Osteocyte (in vitro differentiated cells): ENCODE measurements around the gene TGM4. TPM values are rescaled to one million over a fixed set of nuclear protein-coding genes. Genes with fewer than 3 reads are reported as not detected.

Experiments used
- DNase-seq: peaks from one replicate; pipeline ENCODE4 v3.0.0; 2021; ENCODE audit warnings: mixed read lengths; ENCODE audit not compliant: unreplicated experiment; ENCODE audit errors: extremely low spot score
- H3K27ac Mint-ChIP-seq: one replicate; pipeline ENCODE4 v1.8.0; 2021; ENCODE audit warnings: mild to moderate bottlenecking, mixed read lengths; ENCODE audit not compliant: unreplicated experiment
- H3K27me3 Mint-ChIP-seq: one replicate; pipeline ENCODE4 v1.8.0; 2021; ENCODE audit warnings: mixed read lengths; ENCODE audit not compliant: unreplicated experiment
- H3K36me3 Mint-ChIP-seq: one replicate; pipeline ENCODE4 v1.8.0; 2021; ENCODE audit warnings: mixed read lengths; ENCODE audit not compliant: unreplicated experiment
- H3K4me1 Mint-ChIP-seq: one replicate; pipeline ENCODE4 v1.8.0; 2021; ENCODE audit warnings: mixed read lengths; ENCODE audit not compliant: unreplicated experiment
- H3K4me3 Mint-ChIP-seq: one replicate; pipeline ENCODE4 v1.8.0; 2021; ENCODE audit warnings: mild to moderate bottlenecking, moderate library complexity, mixed read lengths; ENCODE audit not compliant: unreplicated experiment
- H3K9me3 Mint-ChIP-seq: one replicate; pipeline ENCODE4 v1.8.0; 2021; ENCODE audit warnings: mixed read lengths; ENCODE audit not compliant: unreplicated experiment
- CTCF ChIP-seq: fragments of 200-600 bp; sonication (generic); IDR thresholded peaks from 2 replicates; pipeline ENCODE4 v1.5.0; 2021; ENCODE audit warnings: antibody characterized with exemption, mild to moderate bottlenecking, moderate library complexity
- total RNA-seq: library from RNA; stranded (reverse); gene quantifications from 2 replicates; pipeline ENCODE4 v1.2.1, GENCODE V29; 2021

TGM4 gene
- total RNA-seq, 1 donor from 2014 or later: not detected

DNA sequence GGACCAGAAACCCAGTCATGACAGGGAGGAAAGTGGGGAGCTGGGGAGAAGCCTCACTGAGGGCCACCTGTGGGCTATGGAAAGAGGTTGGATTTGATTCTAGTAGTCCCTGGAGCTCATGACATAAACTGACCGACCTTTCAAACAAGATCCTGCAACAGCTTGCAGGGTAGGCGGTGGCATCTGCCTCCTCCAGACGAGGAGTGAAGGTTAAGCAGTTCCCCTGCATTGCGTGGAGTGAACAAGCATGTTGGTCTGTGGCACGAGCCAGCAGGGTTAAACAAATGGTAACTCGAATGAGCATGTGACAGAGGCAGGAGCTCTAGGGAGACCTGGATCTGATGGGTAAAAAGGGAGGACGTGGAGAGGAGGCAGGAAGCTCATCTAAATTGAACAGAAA is 12.7 kb downstream of the TGM4 start:
- peaks cover 51% of the 10 kb centered on the region for H3K4me1 Mint-ChIP-seq
- peak overlapping the region; percentile 81 for H3K27ac Mint-ChIP-seq
- no peaks in the 10 kb centered on the region for H3K36me3 Mint-ChIP-seq
- no peaks in the 10 kb centered on the region for H3K9me3 Mint-ChIP-seq
- TF ChIP-seq CTCF: no peak
- no peak overlapping the region for H3K4me3 Mint-ChIP-seq
- no peaks in the 10 kb centered on the region for H3K27me3 Mint-ChIP-seq
- DNase-seq: no peak

GRCh38 chr3:44890258-44890657 is 15.8 kb downstream of the TGM4 start:
- no peak for DNase-seq
- H3K9me3 Mint-ChIP-seq: no peaks in the 10 kb centered on the region
- H3K27me3 Mint-ChIP-seq: no peaks in the 10 kb centered on the region
- H3K36me3 Mint-ChIP-seq: no peaks in the 10 kb centered on the region
- no peak for TF ChIP-seq CTCF
- H3K4me3 Mint-ChIP-seq: no peak overlapping the region
- H3K27ac Mint-ChIP-seq: no peak overlapping the region
- H3K4me1 Mint-ChIP-seq: peaks cover 45% of the 10 kb centered on the region

DNA sequence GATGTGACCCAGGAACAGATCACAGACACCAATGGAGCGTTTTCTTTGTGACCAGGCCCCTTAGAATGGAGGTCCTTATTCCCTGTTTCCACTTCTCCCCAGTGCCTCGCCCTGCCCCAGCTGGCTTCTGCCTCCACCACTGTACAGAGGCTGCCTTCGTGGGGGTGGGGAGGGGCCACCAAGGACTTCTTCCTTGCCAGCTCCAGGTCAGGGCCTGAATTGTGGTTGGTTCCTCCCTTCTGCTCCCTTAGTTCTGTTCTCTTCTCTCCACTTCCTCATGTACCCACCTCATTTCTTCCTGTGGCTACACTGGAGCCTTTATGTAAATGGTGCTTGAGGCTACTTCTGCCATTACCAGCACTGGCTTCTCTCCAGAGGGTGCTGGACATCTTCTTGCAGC is 16.4 kb downstream of the TGM4 start:
- H3K27me3 Mint-ChIP-seq: no peaks in the 10 kb centered on the region
- no peak overlapping the region for H3K27ac Mint-ChIP-seq
- H3K36me3 Mint-ChIP-seq: no peaks in the 10 kb centered on the region
- peaks cover 43% of the 10 kb centered on the region for H3K4me1 Mint-ChIP-seq
- H3K4me3 Mint-ChIP-seq: no peak overlapping the region
- no peaks in the 10 kb centered on the region for H3K9me3 Mint-ChIP-seq
- no peak for DNase-seq
- no peak for TF ChIP-seq CTCF

DNA sequence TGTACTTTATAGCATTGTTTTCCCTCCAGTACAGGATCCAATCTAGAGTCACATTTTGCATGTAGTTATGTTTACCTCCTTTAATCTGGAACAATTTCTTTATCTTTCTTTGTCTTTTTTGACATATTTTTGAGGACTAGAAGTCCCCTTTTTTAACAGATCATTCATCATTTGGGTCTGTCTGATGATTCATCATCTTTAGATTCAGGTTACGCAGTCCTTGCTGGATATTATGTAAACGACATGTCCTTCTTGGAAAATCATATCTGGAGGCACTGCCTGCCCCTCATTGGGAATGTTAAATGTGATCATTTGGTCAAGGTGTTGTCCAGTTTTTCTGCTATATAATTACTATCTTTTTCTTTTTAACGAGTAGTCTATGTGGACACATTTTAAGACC is 18.3 kb downstream of the TGM4 start:
- peaks cover 31% of the 10 kb centered on the region for H3K4me1 Mint-ChIP-seq
- H3K27me3 Mint-ChIP-seq: no peaks in the 10 kb centered on the region
- TF ChIP-seq CTCF: no peak
- H3K36me3 Mint-ChIP-seq: no peaks in the 10 kb centered on the region
- DNase-seq: no peak
- no peaks in the 10 kb centered on the region for H3K9me3 Mint-ChIP-seq
- H3K4me3 Mint-ChIP-seq: no peak overlapping the region
- peak overlapping the region; percentile 19 for H3K27ac Mint-ChIP-seq

- no peaks in the 10 kb centered on the region for H3K27me3 Mint-ChIP-seq
- H3K4me1 Mint-ChIP-seq: peaks cover 31% of the 10 kb centered on the region
- no peak overlapping the region for H3K4me3 Mint-ChIP-seq
- TF ChIP-seq CTCF: no peak
- no peaks in the 10 kb centered on the region for H3K36me3 Mint-ChIP-seq
- no peak for DNase-seq
- no peaks in the 10 kb centered on the region for H3K9me3 Mint-ChIP-seq
- H3K27ac Mint-ChIP-seq: peak overlapping the region; percentile 19
These were observed 18.7 kb downstream of the TGM4 start for GRCh38 chr3:44893097-44893496.
